ENCODE data around the gene KANSL1. TPM values are rescaled to one million over a fixed set of nuclear protein-coding genes. Genes with fewer than 3 reads are reported as not detected.
"Not testable (repeated sequence)": the region's sequence is repeated elsewhere in the genome, so short reads cannot be mapped to it uniquely, and the experiment has no call there.

Gene KANSL1
- total RNA-seq, 2 donors from 2014 or later: 26.6 to 29.2 TPM

GRCh38 chr17:46020023-46020761 lies 173.0 kb downstream of the KANSL1 start:
- no peak for DNase-seq (ENCODE audit: low spot score)
- H3K9me3 ChIP-seq: no peaks in the 10 kb centered on the region
- no peak overlapping the region for H3K4me3 ChIP-seq
- H3K36me3 ChIP-seq: no peaks in the 10 kb centered on the region
- no peak overlapping the region for H3K27ac ChIP-seq
- no peaks in the 10 kb centered on the region for H3K4me1 ChIP-seq
- no peak for TF ChIP-seq CTCF (IDR thresholded peaks at IDR 0.05)
- no peaks in the 10 kb centered on the region for H3K27me3 ChIP-seq

GRCh38 chr17:46019408-46019925 lies 173.8 kb downstream of the KANSL1 start:
- H3K4me3 ChIP-seq; H3K36me3 ChIP-seq; H3K27me3 ChIP-seq; DNase-seq (ENCODE audit: low spot score); H3K27ac ChIP-seq; H3K4me1 ChIP-seq; H3K9me3 ChIP-seq: not testable (repeated sequence)

GRCh38 chr17:46013502-46014165 lies 179.6 kb downstream of the KANSL1 start:
- TF ChIP-seq CTCF (IDR thresholded peaks at IDR 0.05): no peak
- H3K9me3 ChIP-seq: no peaks in the 10 kb centered on the region
- no peaks in the 10 kb centered on the region for H3K27me3 ChIP-seq
- H3K27ac ChIP-seq: no peak overlapping the region
- no peaks in the 10 kb centered on the region for H3K36me3 ChIP-seq
- no peak overlapping the region for H3K4me3 ChIP-seq
- no peaks in the 10 kb centered on the region for H3K4me1 ChIP-seq
- no peak for DNase-seq (ENCODE audit: low spot score)

- DNase-seq (ENCODE audit: low spot score): no peak
- Histone ChIP-seq H3K9me3 (no peaks in the 10 kb centered on the region), H3K4me3 (no peak overlapping the region), H3K36me3 (no peaks in the 10 kb centered on the region), H3K27ac (no peak overlapping the region), H3K4me1 (no peaks in the 10 kb centered on the region), H3K27me3 (no peaks in the 10 kb centered on the region)
- TF ChIP-seq CTCF (IDR thresholded peaks at IDR 0.05): no peak
Observed at GRCh38 chr17:46013127-46013501, 180.1 kb downstream of the KANSL1 start.

GRCh38 chr17:46012506-46013079 lies 180.6 kb downstream of the KANSL1 start:
- no peak for DNase-seq (ENCODE audit: low spot score)
- Histone ChIP-seq H3K36me3 (no peaks in the 10 kb centered on the region), H3K4me3 (no peak overlapping the region), H3K9me3 (no peaks in the 10 kb centered on the region), H3K27ac (no peak overlapping the region), H3K27me3 (no peaks in the 10 kb centered on the region), H3K4me1 (no peaks in the 10 kb centered on the region)
- no peak for TF ChIP-seq CTCF (IDR thresholded peaks at IDR 0.05)

Measured in right atrium auricular region (tissue), 2 donors.